Nephron (organoid): Measurements from ENCODE around the gene STAT5B.
"Not testable (repeated sequence)": the region's sequence is repeated elsewhere in the genome, so short reads cannot be mapped to it uniquely, and the experiment has no call there.

Source experiments
- H3K27ac Mint-ChIP-seq, 3 experiments: 2 replicates each; pipeline ENCODE4 v1.8.0; 2020; ENCODE audit warnings: mixed read lengths in 3 of 3, mild to moderate bottlenecking in 2 of 3, moderate library complexity in 1 of 3
- H3K27me3 Mint-ChIP-seq: 2 replicates; pipeline ENCODE4 v1.8.0; 2021; ENCODE audit warnings: low read depth, mild to moderate bottlenecking, moderate library complexity, mixed read lengths
- H3K36me3 Mint-ChIP-seq: 2 replicates; pipeline ENCODE4 v1.8.0; 2020; ENCODE audit warnings: low read depth, mixed read lengths
- H3K4me1 Mint-ChIP-seq: 2 replicates; pipeline ENCODE4 v1.8.0; 2020; ENCODE audit warnings: mixed read lengths
- H3K4me3 Mint-ChIP-seq, 3 experiments: 2 replicates each; pipeline ENCODE4 v1.8.0; 2020; ENCODE audit warnings: mild to moderate bottlenecking in 3 of 3, mixed read lengths in 3 of 3, moderate library complexity in 2 of 3
- H3K9me3 Mint-ChIP-seq: 2 replicates; pipeline ENCODE4 v1.8.0; 2020; ENCODE audit warnings: mixed read lengths
- CTCF ChIP-seq, 3 experiments: fragments of 200-600 bp; sonication (generic); IDR thresholded peaks; one replicate each; pipeline ENCODE4 v1.5.0; 2021; ENCODE audit warnings: antibody characterized with exemption in 3 of 3; ENCODE audit not compliant: unreplicated experiment in 3 of 3

STAT5B gene

GRCh38 chr17:42240201-42240600, 36.0 kb downstream of the STAT5B start:
- H3K4me3 Mint-ChIP-seq, result no peak overlapping the region
- no peaks in the 10 kb centered on the region for H3K27me3 Mint-ChIP-seq
- TF ChIP-seq CTCF (IDR thresholded peaks at IDR 0.05; ENCODE audit: unreplicated experiment in 3 of 3), result no peak
- no peaks in the 10 kb centered on the region for H3K9me3 Mint-ChIP-seq
- H3K27ac Mint-ChIP-seq, result no peak overlapping the region
- peaks cover 4% of the 10 kb centered on the region for H3K36me3 Mint-ChIP-seq
- H3K4me1 Mint-ChIP-seq, result peaks cover 11% of the 10 kb centered on the region

GRCh38 chr17:42239576-42239975, 36.6 kb downstream of the STAT5B start:
- H3K9me3 Mint-ChIP-seq, H3K4me3 Mint-ChIP-seq, H3K27me3 Mint-ChIP-seq, H3K36me3 Mint-ChIP-seq, H3K27ac Mint-ChIP-seq: not testable (repeated sequence)
- peaks cover 11% of the 10 kb centered on the region for H3K4me1 Mint-ChIP-seq

- Mint-ChIP-seq H3K4me1 (peaks cover 11% of the 10 kb centered on the region), H3K36me3 (peaks cover 4% of the 10 kb centered on the region), H3K27ac (peak overlapping the region in 1 of 3 experiments; percentile 28), H3K9me3 (no peaks in the 10 kb centered on the region), H3K4me3 (no peak overlapping the region), H3K27me3 (no peaks in the 10 kb centered on the region)
- TF ChIP-seq CTCF (IDR thresholded peaks at IDR 0.05; ENCODE audit: unreplicated experiment in 3 of 3), result no peak
Observed at GRCh38 chr17:42236760-42237159, 39.4 kb downstream of the STAT5B start.

- H3K4me1 Mint-ChIP-seq, result peaks cover 11% of the 10 kb centered on the region
- H3K9me3 Mint-ChIP-seq, result no peaks in the 10 kb centered on the region
- no peak for TF ChIP-seq CTCF (IDR thresholded peaks at IDR 0.05; ENCODE audit: unreplicated experiment in 3 of 3)
- H3K27me3 Mint-ChIP-seq, result no peaks in the 10 kb centered on the region
- H3K27ac Mint-ChIP-seq, result no peak overlapping the region
- peaks cover 4% of the 10 kb centered on the region for H3K36me3 Mint-ChIP-seq
- no peak overlapping the region for H3K4me3 Mint-ChIP-seq
Observed at GRCh38 chr17:42233994-42234393, 42.2 kb downstream of the STAT5B start.

GRCh38 chr17:42233156-42233555, 43.0 kb downstream of the STAT5B start:
- TF ChIP-seq CTCF (IDR thresholded peaks at IDR 0.05; ENCODE audit: unreplicated experiment in 3 of 3), result no peak
- Mint-ChIP-seq H3K36me3 (peaks cover 7% of the 10 kb centered on the region), H3K27ac (no peak overlapping the region), H3K4me3 (no peak overlapping the region), H3K9me3 (no peaks in the 10 kb centered on the region), H3K27me3 (no peaks in the 10 kb centered on the region), H3K4me1 (peaks cover 15% of the 10 kb centered on the region)

- H3K27ac Mint-ChIP-seq, result no peak overlapping the region
- no peaks in the 10 kb centered on the region for H3K27me3 Mint-ChIP-seq
- no peaks in the 10 kb centered on the region for H3K9me3 Mint-ChIP-seq
- H3K4me3 Mint-ChIP-seq, result no peak overlapping the region
- peaks cover 12% of the 10 kb centered on the region for H3K4me1 Mint-ChIP-seq
- TF ChIP-seq CTCF (IDR thresholded peaks at IDR 0.05; ENCODE audit: unreplicated experiment in 3 of 3), result no peak
- peaks cover 8% of the 10 kb centered on the region for H3K36me3 Mint-ChIP-seq
Observed at GRCh38 chr17:42230225-42230624, 46.0 kb downstream of the STAT5B start.
